Measurements from ENCODE around the gene KANSL1.

The KANSL1 gene

DNA sequence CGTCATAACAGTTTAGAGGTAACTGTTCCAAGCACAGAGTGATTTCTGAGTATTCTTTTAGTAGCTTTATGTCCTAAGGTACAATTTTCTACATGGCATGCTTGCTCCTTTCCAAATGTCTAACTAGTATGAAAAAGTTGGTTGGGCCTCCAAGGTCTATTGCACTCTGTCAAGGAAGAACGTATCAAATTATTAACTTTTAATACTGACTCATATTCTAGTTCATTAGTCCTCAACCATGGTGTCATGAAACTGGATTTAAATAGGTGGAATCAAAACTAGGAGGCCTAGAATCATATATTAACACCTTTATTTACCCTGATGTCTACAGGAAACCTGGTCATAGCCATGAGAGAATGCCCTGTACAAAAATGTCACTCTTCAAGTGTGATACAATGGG lies 132.8 kb downstream of the KANSL1 start:
- no peak overlapping the region for H3K27ac ChIP-seq
- no peak for DNase-seq (ENCODE audit: low spot score)
- TF ChIP-seq, protein P1, sequence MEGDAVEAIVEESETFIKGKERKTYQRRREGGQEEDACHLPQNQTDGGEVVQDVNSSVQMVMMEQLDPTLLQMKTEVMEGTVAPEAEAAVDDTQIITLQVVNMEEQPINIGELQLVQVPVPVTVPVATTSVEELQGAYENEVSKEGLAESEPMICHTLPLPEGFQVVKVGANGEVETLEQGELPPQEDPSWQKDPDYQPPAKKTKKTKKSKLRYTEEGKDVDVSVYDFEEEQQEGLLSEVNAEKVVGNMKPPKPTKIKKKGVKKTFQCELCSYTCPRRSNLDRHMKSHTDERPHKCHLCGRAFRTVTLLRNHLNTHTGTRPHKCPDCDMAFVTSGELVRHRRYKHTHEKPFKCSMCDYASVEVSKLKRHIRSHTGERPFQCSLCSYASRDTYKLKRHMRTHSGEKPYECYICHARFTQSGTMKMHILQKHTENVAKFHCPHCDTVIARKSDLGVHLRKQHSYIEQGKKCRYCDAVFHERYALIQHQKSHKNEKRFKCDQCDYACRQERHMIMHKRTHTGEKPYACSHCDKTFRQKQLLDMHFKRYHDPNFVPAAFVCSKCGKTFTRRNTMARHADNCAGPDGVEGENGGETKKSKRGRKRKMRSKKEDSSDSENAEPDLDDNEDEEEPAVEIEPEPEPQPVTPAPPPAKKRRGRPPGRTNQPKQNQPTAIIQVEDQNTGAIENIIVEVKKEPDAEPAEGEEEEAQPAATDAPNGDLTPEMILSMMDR (conservative IDR thresholded peaks at IDR 0.05; ENCODE audit: low read depth) = no peak
- CTCF ChIA-PET = no interaction called here
- POLR2A ChIA-PET (ENCODE audit: low non-redundant PET) = no interaction called here

DNA sequence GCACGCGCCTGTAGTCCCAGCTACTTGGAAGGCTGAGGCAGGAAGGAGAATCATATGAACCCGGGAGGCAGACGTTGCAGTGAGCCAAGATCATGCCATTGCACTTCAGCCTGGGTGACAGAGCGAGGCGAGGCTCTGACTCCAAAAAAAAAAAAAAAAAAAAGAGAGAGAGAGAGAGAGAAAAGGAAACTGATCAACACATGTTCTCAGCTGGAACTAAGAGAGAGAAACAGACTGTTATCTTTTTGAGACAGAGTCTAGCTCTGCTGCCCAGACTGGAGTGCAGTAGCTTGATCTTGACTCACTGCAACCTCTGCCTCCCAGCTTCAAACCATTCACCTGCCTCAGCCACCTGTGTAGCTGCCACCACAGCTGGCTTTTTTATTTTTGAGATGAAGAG lies 133.7 kb downstream of the KANSL1 start:
- no peak for DNase-seq (ENCODE audit: low spot score)
- ChIA-PET POLR2A (ENCODE audit: low non-redundant PET) (interaction anchor here (0.6 kb wide), 1 partner anchor 86 kb away, joined by 7 read pairs; no protein-coding TSS in a partner anchor), CTCF (interaction anchor here (0.6 to 1.9 kb wide), 2 partner anchors 15 to 51 kb away, joined by 3 to 6 read pairs; no protein-coding TSS in a partner anchor)
- TF ChIP-seq, protein P1 (conservative IDR thresholded peaks at IDR 0.05; ENCODE audit: low read depth) = no peak
- no peak overlapping the region for H3K27ac ChIP-seq

DNA sequence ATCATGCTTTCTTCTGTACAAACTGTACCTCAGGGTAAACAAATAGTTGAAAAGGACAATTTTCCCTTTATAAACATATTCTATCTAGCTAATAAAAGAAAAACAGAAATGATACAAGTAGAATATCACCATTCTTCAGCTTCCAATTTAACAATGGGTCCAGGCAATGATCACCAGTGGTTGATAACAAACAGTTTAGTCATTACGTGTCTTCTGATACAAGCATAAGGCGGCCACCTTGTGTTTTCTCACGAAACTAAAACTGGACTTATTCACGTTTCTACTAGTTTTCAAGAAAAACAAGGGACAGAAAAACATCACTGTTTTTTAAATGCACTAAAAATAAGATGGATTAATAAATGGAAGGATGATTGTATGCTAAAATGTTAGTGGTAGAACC lies 135.9 kb downstream of the KANSL1 start:
- ChIA-PET CTCF (interaction anchor here (1.1 kb wide), 1 partner anchor 13 kb away, joined by 3 read pairs; no protein-coding TSS in a partner anchor), POLR2A (ENCODE audit: low non-redundant PET) (no interaction called here)
- H3K27ac ChIP-seq = no peak overlapping the region
- no peak for DNase-seq (ENCODE audit: low spot score)
- TF ChIP-seq, protein P1 (conservative IDR thresholded peaks at IDR 0.05; ENCODE audit: low read depth) = no peak

DNA sequence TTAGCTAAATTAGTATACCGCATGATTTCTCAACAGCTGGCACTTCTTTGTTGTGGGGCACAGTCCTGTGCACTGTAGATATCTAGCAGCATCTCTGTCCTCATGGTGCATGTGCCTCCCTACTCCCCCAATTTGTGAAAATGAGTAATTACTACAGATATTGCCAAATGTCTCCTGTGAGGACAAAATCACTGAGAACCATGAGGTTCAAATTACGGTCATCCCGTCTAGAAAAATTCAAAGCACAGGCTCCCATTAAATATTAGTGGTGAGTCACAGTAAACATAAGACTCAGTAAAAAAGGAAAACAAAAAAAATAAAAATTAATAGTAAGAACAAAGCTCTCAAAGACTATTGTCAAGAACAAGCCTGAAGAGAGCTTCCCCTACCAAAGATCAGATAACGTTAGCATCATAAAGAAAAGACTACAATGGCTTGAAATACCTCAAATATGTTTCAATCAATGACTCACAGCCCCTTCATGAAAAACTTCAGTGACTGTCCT lies 136.4 kb downstream of the KANSL1 start:
- no peak overlapping the region for H3K27ac ChIP-seq
- TF ChIP-seq, protein P1 (conservative IDR thresholded peaks at IDR 0.05; ENCODE audit: low read depth) = no peak
- ChIA-PET CTCF (interaction anchor here (0.6 to 1.1 kb wide), 2 partner anchors 12 to 48 kb away, joined by 3 read pairs; no protein-coding TSS in a partner anchor), POLR2A (ENCODE audit: low non-redundant PET) (no interaction called here)
- no peak for DNase-seq (ENCODE audit: low spot score)

DNA sequence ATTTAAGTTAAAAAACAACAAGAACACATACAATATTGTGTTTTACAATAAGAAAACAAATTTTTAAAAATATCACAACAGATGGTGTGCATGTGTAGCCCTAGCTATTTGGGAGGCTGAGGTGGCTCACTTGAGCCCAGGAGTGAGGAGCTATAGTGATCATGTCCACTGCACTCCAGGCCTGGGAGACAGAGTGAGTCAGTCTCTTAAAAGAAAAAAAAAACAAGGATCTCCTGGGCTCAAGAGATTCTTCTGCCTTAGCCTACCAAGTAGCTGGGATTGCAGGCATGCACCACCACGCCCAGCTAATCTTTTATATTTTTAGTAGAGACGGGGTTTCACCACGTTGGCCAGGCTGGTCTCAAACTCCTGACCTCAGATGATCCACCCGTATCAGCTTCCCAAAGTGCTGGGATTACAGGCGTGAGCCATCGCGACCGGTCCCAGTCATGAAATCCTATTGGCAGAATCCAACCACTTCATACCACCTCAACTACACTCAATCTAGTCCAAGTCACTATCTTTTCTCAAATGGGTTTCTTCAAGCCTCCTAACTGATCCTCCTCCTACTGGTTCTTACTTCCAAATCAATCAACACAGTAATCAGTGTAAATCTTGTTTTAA lies 139.2 kb downstream of the KANSL1 start:
- ChIA-PET POLR2A (ENCODE audit: low non-redundant PET) (no interaction called here), CTCF (interaction anchor here (0.6 kb wide), 1 partner anchor 266 kb away, joined by 3 read pairs; no protein-coding TSS in a partner anchor)
- no peak for DNase-seq (ENCODE audit: low spot score)

DNA sequence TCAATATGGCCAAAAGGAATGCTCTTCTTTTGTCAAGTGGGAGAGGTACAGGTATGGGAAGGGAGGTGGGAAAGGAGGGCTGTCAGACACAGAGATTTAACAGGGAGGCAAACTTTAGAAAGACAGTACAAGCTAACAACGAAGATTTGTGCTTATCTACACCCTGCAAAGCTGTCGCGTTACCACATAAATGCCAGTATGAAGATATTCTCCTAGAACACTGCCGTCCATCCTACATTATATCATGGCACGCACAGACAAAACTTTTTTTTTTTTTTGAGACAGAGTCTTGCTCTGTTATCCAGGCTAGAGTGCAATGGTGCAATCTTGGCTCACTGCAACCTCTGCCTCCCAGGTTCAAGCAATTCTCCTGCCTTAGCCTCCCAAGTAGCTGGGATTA lies 143.6 kb downstream of the KANSL1 start:
- CTCF ChIA-PET = no interaction called here
- no peak for DNase-seq (ENCODE audit: low spot score)
- H3K27ac ChIP-seq = no peak overlapping the region
- POLR2A ChIA-PET (ENCODE audit: low non-redundant PET) = no interaction called here
- TF ChIP-seq, protein P1 (conservative IDR thresholded peaks at IDR 0.05; ENCODE audit: low read depth) = no peak

More for the DNA sequence above, 139.2 kb downstream of the KANSL1 start:
- TF ChIP-seq, protein P1 (conservative IDR thresholded peaks at IDR 0.05; ENCODE audit: low read depth) = no peak
- H3K27ac ChIP-seq = no peak overlapping the region

All from RWPE1 (cell line).